GM18951 (cell line): ENCODE results near the gene UQCRH.
A peak's percentile ranks its signal among the peaks of the same experiment; 100 is the strongest.
"Not testable (repeated sequence)": the region's sequence is repeated elsewhere in the genome, so short reads cannot be mapped to it uniquely, and the experiment has no call there.

Source experiments
- POLR2A ChIP-seq: IDR thresholded peaks from 4 replicates; pipeline ENCODE4 v1.6.1; 2011; ENCODE audit warnings: mild to moderate bottlenecking; ENCODE audit not compliant: insufficient read length, insufficient read depth; ENCODE audit errors: extremely low read depth
- in situ Hi-C: fragments of 300-500 bp; cut with MboI; formaldehyde crosslinking; loops from one replicate; pipeline ENCODE4 v1.12.0; 2022; ENCODE audit warnings: low sequenced_read_pairs, mixed read lengths, inconsistent platforms; ENCODE audit not compliant: unreplicated experiment

UQCRH gene

DNA sequence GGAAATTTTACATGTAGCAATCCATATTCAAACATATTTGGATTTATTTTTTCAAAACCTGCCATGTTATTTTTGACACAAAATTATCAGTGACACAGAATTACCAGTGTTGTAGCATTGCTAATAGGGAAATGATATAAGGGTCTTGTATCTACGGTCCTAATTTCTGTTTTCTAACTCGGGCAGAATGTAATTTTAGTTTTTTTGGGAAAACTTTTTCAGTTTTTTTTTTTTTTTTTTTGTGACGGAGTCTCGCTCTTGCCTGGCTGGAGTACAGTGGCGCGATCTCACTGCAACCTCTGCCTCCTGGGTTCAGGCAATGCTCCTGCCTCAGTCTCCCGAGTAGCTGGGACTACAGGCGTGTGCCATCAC lies 2.6 kb downstream of the UQCRH start:
- in situ Hi-C loops, result no loop called here
- TF ChIP-seq POLR2A, result no peak

DNA sequence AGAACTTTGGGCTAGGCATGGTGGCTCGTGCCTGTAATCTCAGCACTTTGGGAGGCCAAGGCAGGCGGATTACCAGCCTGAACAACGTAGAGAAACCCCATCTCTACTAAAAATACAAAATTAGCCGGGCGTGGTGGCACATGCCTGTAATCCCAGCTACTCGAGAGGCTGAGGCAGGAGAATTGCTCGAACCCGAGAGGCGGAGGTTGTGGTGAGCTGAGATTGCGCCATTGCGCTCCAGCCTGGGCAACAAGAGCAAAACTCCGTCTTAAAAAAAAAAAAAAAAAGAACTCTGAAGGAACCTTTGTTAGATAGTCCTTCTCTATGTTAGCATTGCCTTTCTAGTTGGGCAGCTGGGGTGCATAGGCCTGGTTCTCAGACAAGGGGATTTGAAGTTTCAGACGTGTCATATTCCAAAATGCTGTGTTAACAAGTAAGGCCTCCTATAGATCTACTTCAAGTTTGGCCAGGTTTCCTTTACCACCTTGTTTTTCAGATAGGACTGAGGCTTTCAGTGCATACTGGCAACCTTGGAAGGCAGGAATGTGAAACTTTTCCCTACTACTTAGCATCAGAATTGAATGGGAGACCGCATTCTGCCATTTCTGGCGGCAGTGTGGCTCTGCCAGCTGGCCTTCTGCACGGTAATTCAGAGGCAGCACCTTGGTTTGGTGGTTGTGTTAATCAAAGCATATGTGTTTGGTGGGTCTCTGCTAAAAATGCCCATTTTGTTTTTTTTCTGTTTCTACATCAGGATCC lies 6.1 kb downstream of the UQCRH start:
- in situ Hi-C loops, result no loop called here
- no peak for TF ChIP-seq POLR2A

DNA sequence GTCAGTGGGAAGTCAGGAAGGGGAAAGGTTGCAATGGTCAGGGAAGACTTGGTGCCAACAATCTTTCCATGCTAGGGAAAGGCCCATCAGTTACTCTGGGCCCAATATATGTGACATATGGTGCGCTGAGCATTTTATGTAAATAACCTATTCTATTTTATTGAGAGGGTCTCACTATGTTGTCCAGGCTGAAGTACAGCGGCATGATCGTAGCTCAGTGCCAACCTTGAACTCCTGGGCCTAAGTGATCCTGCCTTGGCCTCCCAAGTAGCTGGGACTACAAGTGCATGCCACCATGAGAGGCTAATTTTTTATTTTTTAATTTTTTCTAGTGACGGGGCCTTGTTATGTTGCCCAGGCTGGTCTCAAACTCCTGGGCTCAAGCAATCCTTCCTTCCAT lies 6.8 kb downstream of the UQCRH start:
- TF ChIP-seq POLR2A, result no peak
- in situ Hi-C loops, result no loop called here

DNA sequence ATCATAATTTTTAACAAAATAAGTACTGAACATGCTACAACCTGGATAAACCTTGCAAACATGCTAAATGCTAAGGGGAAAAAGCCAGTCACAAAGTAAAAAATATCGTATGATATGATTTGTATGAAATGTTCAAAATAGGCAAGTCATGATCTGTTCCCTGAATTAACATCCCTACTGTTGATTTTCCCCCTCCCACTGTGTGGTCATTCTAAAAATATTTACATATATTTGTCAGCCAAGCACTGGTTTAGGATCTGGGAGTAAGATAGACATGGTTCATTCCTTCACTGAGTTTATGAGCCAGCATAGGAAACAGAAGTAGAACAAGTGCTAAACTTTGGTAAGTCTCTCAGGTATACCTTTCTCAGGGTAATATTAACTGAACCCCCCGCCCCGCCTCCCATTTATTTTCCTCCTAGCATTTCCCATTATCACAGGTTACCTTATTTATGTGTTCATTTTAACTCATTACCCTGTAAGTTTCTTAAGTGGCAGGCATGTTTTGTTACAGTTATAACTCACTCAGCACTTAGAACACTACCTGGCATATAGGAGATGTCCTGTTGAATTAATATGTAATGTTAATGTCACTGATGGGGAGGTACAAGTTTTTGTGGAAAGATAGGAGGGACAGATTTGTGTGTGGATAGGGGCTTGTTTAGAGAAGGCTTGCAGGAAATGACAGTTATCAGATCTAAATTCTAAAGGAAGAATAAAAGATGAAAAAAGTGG lies 12.3 kb downstream of the UQCRH start:
- TF ChIP-seq POLR2A, result no peak
- in situ Hi-C loops, result no loop called here

DNA sequence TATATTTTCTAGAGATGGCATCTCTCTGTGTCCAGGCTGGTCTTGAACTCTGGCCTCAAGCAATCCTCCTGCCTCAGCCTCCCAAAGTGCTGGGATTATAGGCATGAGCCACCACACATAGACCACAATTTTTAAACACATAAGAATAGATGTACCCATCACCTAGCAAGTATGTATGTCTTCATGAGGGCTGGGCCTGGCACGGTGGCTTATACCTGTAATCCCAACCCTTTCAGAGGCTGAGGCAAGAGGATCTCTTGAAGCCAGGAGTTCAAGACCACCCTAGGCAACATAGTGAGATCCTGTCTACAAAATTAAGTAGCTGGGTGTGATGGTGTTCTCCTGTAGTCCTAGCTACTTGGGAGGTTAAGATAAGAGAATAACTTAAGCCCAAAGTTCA lies 13.8 kb downstream of the UQCRH start:
- in situ Hi-C loops, result no loop called here

DNA sequence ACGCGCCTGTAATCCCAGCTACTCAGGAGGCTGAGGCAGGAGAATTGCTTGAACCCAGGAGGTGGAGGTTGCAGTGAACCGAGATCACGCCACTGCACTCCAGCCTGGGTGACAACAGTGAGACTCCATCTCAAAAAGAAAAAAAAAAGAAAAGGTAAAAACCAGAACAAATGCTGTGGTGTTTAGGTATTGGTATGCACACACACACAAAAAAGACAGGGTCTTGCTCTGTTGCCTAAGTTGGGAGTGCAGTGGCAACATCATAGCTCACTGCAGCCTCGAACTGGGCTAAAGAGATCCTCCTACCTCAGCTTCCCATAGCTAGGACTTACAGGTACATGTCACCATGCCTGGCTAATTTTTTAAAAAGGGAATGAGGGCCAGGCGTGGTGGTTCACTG lies 15.8 kb downstream of the UQCRH start:
- in situ Hi-C loops, result not testable (repeated sequence)

More for the DNA sequence above, 13.8 kb downstream of the UQCRH start:
- no peak for TF ChIP-seq POLR2A

DNA sequence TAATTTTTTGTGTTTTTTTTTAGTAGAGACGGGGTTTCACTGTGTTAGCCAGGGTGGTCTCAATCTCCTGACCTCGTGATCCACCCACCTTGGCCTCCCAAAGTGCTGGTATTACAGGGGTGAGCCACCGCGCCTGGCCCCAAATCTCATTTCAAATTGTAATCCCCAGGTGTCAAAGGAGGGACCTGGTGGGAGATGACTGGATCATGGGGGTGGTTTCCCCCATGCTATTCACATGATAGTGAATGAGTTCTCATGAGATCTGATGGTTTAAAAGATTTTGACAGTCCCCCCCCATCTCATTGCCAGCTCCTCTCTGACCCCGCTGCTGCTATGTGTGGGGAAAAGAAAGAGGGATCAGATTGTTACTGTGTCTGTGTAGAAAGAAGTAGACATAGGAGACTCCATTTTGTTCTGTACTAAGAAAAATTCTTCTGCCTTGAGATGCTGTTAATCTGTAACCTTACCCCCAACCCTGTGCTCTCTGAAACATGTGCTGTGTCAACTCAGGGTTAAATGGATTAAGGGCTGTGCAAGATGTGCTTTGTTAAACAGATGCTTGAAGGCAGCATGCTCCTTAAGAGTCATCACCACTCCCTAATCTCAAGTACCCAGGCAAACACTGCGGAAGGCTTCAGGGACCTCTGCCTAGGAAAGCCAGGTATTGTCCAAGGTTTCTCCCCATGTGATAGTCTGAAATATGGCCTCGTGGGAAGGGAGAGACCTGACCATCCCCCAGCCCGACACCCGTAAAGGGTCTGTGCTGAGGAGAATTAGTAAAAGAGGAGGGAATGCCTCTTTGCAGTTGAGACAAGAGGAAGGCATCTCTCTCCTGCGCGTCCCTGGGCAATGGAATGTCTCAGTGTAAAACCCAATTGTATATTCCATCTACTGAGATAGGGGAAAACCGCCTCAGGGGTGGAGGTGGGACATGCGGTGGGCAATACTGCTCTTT lies 16.7 kb downstream of the UQCRH start:
- in situ Hi-C loops, result not testable (repeated sequence)

DNA sequence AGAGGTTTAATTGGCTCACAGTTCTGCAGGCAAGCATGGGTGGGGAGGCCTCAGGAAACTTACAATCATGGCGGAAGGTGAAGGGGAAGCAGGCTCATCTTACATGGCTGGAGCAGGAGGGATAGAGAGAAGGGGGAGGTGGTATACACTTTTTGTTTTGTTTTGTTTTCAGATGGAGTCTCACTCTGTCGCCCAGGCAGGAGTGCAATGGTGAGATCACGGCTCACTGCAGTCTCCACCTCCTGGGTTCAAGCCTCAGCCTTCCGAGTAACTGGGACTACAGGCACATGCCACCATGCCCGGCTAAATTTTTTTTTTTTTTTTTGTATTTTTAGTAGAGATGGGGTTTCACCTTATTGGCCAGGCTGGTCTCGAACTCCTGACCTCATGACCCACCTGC lies 18.7 kb downstream of the UQCRH start:
- in situ Hi-C loops, result not testable (repeated sequence)

DNA sequence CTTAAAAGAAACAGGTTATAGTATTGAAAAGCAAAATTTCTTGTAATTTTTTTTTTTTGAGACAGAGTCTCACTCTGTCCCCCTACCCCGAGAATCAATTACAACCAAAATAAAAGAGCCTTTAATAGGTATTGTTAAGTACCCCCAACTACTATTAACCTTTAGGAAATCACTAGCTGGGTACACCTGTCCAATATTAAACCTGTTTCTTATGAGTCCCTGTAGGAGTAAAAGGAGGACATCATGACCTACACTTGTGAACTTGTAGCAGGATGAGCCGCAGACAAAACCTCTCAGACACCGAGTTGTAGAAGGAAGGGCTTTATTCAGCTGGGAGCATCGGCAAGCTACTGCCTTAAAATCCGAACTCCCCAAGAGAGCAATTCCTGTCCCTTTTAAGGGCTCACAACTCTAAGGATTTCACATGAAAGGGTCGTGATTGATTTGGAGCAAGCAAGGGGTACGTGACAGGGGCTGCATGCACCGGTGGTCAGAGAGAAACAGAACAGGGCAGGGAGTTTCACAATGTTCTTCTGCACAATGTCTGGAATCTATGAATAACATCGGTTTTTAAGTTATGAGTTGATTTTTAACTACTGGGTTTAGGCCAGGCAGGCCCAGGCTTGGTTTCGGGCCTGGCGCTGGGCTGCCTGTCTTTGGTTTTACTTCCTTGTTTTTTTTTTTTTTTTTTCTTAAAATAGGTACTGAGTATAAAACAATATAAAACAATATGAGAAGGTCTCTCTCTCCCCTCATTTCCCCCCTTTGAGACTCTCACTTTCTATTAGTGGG lies 22.0 kb downstream of the UQCRH start:
- in situ Hi-C loops, result not testable (repeated sequence)

DNA sequence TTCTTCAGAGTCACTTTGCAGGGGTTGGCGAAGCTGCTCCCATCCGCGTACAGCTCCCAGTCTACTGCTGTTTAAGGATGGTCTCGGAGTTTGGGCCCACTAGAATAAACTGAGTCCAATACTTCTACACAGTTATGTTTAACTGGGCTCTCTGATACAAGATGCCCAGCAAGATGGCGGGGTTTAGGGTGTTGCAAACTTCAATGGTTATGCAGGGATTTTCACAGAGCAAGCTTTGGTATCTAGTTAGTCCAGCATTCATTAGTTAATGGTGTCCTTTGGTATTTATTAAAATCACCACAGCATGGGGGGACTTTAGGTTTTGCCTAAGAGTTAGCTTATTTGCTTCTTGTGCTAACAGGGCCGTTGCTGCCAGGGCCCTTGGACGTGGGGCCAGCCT lies 24.7 kb downstream of the UQCRH start:
- in situ Hi-C loops, result not testable (repeated sequence)

DNA sequence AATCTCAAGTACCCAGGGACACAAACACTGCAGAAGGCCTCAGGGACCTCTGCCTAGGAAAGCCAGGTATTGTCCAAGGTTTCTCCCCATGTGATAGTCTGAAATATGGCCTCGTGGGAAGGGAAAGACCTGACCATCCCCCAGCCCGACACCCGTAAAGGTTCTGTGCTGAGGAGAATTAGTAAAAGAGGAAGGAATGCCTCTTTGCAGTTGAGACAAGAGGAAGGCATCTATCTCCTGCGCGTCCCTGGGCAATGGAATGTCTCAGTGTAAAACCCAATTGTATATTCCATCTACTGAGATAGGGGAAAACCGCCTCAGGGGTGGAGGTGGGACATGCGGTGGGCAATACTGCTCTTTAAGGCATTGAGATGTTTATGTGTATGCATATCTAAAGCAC lies 26.3 kb downstream of the UQCRH start:
- in situ Hi-C loops, result not testable (repeated sequence)

DNA sequence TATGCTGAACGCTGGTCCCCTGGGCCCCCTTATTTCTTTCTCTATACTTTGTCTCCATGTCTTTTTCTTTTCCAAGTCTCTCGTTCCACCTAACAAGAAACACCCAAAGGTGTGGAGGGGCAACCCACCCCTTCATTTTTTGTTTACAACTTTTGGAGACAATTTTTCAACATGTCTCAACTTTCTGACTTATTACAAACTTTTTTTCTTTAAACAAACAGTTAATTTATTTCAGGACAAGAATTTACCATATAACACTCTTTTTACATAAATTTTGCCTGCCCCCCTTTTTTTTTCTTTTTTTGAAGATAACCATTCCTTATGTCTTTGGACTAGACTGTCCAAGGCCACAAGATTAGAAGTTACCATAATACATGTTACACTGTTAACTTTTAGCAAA lies 26.9 kb downstream of the UQCRH start:
- in situ Hi-C loops, result not testable (repeated sequence)

DNA sequence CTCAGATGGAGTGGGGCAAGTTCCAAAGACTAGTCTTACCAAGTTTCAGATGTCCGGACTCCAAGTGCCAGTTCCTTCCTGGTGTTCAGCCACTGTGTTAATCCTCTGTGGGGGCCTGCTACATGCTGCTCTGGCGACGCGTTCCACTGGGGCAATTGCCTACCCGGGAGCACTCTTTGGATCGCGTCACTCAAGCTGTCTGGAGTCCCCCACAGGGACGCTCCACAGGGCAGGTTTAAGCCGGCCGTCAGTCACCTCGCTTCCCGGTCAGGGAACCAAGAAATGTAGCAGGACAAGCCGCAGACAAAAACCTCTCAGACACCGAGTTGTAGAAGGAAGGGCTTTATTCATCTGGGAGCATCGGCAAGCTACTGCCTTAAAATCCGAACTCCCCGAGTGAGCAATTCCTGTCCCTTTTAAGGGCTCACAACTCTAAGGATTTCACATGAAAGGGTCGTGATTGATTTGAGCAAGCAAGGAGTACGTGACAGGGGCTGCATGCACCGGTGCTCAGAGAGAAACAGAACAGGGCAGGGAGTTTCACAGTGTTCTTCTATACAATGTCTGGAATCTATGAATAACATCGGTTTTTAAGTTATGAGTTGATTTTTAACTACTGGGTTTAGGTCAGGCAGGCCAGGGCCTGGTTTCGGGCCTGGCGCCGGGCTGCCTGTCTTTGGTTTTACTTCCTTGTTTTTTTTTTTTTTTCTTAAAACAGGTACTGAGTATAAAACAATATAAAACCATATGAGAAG lies 28.5 kb downstream of the UQCRH start:
- in situ Hi-C loops, result not testable (repeated sequence)
- TF ChIP-seq POLR2A, result peak; percentile 28
